NCI-H2196 (cell line): ENCODE data around the gene CRTC3.

ENCODE experiments used
- DNase-seq: peaks from one replicate; lab custom pipeline; 2025; ENCODE audit not compliant: unreplicated experiment; lab: John Stamatoyannopoulos, UW

Gene CRTC3

DNA sequence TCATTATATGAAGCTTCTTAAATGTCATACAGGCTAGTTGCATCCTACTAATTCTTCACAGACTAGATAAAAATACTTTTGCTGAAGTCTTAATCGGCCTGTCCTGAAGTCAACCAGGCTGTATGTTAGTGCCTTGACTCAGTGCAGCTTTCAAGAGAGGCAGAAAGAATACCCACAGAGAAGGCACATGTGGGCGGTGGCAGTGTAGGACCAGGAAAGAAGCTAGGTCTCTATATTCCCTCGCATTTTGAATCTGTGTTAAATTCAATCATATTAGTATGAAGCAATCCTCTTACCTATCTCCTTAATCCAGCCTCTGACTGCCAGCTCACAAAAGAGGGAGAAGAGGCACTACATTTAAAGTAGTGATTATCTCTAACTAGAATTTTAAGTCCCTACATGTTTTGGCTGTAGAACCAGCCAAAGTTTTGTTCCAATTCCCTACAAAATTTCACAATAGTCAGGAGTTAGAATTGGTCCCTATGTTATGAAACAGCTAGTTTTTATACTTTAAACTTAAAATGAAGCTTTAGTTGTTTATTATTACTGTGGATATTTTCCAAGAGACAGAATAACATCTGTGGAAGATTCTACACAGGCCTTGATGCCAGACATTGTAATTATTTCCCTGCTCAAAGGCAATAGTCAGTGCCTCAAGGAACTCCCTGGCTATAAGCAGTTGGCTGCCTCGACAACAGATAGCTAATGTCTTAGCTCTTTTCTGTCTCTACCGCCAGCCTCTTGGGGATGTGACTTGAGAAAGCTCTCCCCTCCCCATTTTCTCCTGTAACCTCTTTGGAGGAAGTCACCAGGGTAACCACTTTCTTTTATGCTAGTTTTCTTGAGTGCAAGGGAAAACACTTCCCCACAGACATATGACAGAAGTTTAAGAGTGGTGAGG lies 31.9 kb downstream of the CRTC3 start:
- no peak for DNase-seq

DNA sequence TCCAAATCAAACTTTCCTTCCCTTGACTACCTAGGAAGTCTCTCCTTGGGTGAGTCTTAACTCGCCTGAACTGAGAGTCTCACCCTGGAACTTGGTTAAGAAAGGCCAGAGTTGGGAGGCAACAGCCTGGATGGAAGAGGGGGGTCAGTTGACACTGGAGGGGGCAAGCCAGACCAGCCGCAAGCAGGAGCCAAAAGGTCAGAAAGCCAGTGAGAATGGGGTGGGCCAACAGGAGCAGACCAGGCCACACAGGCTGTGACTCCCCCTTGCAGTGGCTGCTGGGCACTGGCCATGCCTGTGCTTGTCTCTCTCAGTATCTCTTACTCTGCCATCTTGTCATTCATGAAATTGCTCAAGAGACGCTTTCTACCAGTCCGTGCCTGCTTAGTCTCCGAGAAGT lies 32.9 kb downstream of the CRTC3 start:
- no peak for DNase-seq

DNA sequence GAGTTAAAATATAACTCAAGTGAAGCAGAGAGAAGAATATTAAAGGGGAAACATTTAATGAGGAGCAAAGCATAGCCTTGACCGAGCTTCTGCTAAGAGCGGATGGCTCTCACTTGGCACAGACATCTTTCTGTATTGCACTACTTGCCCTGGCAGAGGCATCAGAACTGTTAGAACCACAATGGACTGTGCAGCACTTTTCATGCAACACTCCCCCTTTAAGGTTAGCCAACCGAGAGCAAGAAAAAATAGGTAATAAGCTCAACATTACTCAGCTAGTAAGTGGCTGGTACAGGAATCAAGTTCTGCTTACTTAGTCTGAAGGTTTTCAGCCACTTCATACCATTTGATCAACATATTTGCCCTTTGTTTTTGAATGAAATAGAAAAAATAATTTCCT lies 33.7 kb downstream of the CRTC3 start:
- DNase-seq = no peak

DNA sequence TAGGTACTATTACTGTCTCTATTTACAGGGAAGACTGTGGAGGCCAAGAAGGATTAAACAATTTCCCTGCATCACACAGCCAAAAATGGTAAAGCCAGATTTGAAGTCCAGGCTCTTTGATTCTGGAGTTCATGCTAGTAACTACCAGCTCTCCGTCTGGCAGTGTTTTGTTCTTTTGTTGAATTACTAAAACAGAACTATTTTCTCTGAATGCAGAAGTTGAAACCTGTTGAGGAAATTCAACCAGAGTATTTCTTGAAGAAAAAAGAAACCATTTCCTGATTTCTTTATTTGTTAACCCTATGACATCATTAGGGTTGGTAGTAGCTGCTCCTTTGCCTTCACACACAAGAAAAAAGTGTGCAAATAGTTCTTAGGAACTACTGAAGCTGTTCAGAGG lies 34.3 kb downstream of the CRTC3 start:
- no peak for DNase-seq

DNA sequence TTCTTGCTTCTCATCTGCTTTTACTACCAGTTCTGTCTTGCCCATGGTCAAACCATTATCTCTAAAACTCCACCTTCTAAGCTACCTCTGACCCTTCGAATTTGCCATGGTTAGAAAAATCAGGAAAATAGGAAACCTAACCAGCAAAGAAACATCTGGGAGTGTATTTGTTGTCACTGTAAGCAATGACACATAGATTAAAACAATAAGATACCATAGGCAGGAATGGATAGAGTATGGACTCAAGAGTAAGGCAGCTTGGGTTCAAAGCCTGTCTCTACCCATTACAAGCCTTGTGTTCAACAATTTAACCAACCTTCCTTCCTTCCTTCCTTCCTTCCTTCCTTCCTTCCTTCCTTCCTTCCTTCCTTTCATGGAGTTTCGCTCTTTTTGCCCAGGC lies 34.9 kb downstream of the CRTC3 start:
- no peak for DNase-seq

DNA sequence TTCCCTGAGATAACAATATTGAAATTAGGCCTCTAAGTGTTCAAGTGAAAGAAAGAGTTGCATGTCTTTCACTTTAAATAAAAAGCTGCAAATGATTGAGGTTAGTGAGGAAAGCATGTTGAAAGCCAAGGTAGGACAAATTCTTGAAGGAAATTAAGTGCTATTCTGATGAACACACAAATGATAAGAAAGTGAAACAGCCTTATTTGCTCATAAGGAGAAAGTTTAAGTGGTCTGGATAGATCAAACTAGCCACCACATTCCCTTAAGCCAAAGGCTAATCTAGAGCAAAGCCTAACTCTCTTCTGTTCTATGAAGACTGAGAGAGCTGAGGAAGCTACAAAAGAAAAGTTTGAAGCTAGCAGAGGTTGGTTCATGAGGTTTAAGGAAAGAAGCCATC lies 36.1 kb downstream of the CRTC3 start:
- DNase-seq = no peak

DNA sequence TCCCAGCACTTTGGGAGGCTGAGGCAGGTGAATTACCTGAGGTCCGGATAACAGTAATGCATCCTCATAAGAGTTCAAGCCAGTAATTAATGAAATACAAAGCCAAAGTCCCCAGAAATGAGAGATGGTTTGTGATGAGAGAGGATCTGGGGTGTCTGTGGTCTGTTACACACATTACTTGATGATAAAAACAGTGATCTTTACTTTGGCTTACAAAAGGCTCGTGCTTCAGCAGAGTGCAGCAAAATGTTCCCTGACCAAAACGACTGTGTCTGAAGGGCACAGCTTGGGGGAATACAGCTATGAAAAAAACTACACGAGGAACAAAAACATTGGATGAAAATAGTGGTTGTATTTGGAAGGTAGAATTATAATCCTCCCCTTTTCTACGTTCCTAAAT lies 40.9 kb downstream of the CRTC3 start:
- DNase-seq = no peak

DNA sequence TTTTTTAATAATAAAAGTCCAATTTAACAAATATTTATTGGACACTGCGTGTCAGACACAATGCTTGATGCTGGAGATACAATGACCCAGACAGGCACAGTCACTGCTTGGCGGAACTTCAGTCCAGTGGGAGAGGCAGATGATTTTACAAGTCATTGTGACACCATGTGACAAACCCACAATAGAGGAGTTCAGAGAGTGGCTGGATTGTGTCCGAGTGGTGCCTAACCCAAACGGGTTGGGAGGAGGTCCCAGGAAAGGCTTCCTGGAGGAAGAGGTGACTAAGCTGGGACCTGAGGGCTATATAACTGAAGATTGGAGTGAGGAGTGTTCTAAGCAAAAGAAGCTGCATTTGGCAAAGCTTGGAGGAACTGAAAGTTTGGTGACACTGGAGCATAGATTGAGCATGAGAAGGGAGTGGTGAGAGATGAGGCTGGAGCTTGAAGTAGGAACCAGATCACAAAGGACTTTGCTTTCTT lies 41.4 kb downstream of the CRTC3 start:
- DNase-seq = no peak

DNA sequence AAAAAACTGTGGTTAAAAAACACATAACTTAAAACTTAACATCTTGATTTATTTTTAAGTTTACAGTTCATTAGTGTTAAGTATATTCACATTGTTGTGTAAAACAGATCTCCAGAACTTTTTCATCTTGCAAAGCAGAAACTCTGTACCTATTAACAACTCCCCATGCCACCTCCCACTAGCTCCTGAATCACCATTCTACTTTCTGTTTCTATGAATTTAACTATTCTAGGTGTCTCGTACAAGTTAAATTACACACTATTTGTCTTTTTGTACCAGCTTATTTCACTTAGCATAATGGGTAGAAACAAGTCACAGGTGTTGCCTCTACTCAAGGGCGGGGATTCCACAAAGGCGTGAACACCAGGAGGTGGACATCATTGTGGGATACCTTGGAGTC lies 43.2 kb downstream of the CRTC3 start:
- DNase-seq = no peak

DNA sequence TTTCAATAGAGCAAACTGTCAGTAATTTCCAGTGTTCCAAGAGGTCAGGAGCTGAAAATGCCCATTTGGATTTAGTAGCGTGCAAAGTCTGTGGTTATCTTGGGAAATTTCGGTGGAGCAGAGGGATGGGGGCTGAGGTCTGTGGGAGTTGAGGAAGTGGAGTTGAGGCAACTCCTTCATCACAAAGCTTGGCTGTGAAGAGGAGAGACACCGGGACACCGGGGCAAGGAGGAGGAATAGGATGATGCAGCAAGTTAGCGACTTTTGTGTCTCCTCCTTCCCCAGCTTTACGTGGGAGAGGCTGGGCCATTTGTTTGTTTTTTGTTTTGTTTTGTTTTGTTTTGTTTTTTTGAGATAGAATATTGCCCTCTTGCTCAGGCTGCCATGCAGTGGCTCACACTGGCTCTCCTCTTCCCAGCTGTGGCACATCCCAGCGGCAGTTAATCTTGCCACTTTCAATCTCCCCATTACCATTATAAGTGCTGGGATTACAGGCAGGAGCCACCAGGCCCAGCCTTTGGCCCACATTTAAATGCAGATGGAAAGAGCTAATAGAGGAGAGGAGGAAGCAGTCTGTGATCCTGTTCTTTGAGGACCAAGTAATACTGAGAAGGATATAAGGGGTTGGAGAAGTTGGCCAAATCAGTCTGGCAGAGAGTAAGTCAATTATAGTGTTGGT lies 47.1 kb downstream of the CRTC3 start:
- DNase-seq = no peak

DNA sequence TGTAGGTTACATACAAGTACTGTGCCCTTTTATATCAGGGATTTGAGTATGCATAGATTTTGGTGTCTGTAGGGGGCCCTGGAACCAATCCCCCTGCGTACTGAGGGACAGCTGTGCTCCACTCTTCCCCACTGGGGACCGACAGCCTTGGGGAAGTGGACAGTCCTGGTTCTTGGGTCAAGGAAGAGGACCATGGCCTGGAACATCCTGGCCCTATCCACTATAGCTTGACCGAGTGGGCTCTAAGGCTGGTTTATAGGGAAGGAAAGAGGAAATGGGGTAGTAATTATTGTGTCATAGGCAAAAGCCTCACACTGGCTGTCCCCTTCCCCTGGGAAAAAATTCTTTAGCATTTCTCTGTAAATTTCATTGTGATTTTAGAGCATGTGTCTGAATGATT lies 49.5 kb downstream of the CRTC3 start:
- DNase-seq = no peak

DNA sequence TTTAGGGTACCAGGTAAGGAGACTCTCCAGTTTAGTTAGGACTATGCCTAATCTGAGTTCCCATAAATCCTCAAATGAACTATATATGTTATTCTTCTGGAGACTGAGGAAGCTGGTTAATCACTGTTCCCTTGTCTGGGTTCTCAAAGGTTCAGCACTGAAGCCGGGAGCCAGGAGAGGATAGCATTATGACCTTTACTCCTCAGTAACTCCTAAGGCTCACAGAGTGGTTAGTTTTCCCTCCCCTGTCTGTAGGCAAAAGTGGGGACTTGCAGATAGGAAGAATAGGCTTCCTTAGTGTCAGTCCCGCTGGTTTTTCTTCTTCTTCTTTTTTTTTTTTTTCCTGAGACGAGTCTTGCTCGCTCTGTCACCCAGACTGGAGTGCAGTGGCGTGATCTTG lies 50.4 kb downstream of the CRTC3 start:
- no peak for DNase-seq

DNA sequence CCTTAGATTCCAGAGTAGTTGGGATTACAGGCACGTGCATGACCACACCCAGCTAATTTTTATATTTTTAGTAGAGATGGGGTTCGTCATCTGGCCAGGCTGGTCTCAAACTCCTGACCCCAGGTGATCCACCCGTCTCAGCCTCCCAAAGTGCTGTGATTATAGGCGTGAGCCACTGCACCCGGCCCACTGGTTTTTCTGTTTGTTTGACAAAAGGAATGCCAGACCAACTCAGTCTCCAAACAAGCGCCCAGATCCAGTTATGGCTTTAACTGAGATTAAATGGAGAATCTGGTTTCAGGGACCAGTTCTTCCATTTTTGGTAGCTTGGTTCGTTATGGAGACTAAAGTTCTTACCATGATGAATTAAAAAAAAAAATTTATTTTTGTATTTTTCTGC lies 50.8 kb downstream of the CRTC3 start:
- no peak for DNase-seq

DNA sequence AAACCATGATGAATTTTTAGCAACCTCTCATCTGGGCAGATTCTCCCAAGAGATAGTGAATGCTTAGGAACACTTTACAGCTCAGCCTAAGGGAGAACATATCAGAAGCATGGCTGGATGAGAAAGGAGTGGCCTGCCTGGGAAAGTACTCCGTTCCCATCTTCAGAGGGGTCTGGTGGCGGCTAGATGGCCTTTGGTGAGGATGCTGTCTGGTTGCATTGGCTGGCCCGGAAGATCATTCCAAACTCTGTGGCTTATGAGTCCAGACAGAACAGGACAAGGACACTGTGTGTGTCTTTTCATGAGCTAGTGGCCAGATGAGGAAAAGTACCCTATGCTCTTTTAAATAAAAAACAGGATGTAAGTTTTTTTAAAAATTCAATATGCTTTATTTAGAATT lies 51.2 kb downstream of the CRTC3 start:
- DNase-seq = no peak

DNA sequence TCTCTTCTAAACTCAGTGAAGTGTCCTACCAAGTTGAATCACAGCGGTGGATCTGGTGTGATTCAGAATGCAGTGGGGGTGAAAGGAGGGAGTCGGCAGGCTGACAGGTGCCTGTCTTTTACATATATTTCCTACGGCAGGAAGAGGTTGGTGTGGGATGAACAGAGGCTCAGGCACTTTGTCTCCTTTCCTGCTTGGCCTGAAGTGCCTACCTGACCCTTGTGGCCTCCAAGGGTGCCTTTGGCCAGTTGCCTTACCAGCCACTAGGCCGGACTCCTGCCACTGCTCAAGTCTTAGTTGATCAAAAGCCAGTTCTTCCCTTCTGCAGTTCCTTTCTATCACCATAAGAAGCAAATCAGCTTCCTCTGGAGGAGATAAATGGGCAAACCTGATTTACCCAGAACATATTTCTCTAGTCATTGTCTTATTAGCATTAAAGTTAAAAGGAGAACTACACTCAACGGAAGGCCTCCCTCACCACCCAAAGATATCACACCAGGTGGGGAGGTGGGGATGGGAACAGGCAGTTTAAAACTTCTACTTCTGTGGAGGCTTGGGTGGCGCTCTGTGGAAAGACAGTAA lies 52.1 kb downstream of the CRTC3 start:
- no peak for DNase-seq

DNA sequence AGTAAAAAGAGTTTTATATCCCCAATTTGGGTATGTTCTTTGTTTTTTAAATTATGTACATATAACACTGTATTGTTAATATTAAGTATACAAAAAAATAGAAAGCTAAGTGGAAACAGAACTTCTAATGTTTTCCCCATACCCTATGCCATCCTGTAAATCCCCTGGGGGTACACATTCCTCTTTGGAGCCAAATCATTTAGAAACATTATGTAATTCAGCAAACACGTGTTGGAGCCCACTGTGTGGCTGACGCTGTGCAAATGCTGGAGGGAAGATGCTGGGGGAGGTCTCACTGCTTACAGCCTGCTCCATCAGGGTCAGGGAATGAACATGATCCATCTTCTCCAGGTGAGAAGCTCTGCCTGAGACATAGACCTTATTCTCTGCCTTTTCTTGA lies 52.8 kb downstream of the CRTC3 start:
- no peak for DNase-seq

DNA sequence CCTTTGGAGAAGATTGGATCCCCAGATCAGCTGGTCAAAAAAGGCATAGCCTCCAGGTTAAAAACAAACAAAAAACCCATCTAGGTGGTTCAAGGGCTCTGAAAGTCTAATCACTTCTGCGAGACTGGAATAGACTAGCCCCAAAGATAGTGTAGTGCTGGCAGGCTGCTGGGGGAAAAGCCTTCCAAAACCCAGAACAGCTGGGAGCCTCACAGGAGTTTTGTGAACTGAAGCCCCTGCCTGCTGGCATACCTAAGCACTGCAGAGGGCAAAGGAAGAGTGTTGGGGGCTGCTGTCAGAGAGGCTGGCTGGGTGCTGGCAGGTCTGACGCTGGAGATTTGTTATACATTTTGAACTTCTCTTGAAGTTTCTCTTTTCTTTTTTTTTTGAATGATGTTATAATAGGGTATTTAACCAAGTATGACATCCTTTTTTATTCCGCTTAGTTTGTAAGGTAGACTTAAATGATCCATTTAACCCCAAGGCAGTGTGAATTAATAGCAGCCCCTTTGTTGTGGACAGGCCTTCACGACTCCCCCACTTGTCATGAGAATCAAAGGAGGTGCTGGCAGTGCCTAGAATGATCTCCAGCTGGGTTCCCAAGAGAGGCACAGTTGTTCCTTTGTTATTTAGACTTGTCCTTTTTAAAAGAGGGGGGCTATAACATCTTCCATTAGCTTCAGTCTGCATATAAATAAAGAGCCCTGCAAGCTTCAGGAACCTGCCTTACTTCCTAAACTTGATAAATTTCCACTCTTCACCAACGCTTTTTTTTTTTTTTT lies 53.9 kb downstream of the CRTC3 start:
- DNase-seq = no peak

DNA sequence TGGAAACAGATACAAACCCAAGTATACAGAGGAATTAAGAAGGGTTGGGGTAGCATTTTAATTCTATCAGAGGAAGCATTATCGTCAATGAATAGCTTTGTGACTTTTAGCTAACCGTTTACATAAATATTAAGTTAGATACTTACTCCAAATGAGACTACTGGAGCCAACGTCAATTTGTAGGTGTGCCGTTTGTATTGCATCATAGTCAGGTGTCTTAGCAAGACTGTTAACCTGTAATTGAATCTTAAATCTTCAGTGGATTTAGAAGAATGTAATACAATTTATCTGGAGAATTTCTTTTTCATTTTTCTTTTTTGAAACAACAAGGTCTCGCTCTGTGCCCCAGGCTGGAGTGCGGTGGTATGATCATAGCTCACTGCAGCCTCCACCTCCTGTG lies 55.1 kb downstream of the CRTC3 start:
- DNase-seq = no peak

DNA sequence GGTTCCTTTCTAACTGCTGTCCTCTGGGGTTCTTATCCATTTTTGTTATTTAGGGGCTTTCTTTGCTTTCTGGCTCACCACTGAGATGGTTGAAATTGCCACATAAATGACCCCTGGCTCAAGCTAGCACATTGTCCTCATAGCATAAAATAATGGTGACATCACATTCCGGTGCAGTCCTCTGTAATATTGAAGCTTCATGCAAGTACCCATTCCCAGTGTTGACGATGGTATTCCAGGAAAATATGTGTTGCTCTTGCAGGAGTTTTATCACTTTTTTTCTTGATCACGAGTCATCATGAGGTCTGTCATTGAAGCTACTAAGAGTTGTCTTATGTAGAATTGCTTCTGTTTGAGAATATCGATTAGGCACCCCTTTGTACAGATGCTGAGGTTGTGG lies 56.1 kb downstream of the CRTC3 start:
- no peak for DNase-seq

DNA sequence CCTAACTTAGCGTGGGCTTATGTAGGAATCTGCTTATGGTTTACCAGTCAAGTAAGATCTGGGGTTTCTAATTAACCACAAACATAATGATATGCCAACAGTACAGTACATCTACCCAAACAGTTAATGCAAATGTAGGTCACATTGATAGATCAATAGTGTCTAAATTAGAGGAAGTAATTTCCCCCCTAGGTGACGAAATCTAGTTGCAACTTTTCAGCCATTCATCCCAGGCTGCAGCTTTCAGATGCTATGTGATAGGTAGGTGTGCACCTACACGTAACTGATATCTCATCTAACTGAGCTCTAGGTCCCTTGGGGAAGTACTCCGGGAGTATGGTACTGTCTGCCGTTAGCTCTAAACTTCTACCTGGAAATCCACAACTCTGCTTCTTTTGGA lies 57.2 kb downstream of the CRTC3 start:
- no peak for DNase-seq

DNA sequence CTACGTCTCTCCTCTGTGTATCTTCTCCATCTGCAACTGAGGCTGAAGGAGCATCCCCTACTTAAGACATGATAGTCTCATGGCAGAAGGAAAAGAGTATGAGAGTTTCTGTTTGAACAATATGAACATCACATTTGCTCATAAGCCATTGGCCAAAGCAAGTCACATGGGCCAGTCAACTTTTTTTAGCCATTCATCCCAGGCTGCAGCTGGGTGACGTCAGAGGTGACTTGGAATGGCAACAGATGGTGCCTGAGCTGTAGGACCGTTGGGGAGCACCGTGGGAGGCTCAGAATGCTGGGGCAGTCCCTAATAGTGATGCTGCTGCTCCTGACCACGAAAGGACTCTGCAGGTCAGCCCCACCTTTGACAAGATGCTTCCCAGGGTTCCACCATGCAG lies 58.7 kb downstream of the CRTC3 start:
- no peak for DNase-seq
